Measurements from ENCODE around the gene LMBR1.
"Not testable (repeated sequence)": the region's sequence is repeated elsewhere in the genome, so short reads cannot be mapped to it uniquely, and the experiment has no call there.

Gene LMBR1

GRCh38 chr7:156892821-156893706 is at the start of gene LMBR1:
Gene LMBR1, minus strand, starts transcription at chr7:156893183. Its CDS starts 190 bp downstream, at chr7:156892993.
- DNase-seq: peak; percentile 91

GRCh38 chr7:156942708-156943090 is 49.7 kb upstream of the LMBR1 start:
- no peak for DNase-seq

GRCh38 chr7:156941393-156942182 is 48.6 kb upstream of the LMBR1 start:
- no peak for DNase-seq

GRCh38 chr7:156940421-156941122 is 47.6 kb upstream of the LMBR1 start:
- no peak for DNase-seq

- not testable (repeated sequence) for DNase-seq
Measured at GRCh38 chr7:156936766-156937165, 43.8 kb upstream of the LMBR1 start.

- no peak for DNase-seq
Measured at GRCh38 chr7:156935250-156935649, 42.3 kb upstream of the LMBR1 start.

GRCh38 chr7:156932006-156932405 is 39.0 kb upstream of the LMBR1 start:
- DNase-seq: peak; percentile 58

- DNase-seq: no peak
Measured at GRCh38 chr7:156929789-156930539, 37.0 kb upstream of the LMBR1 start.

GRCh38 chr7:156928406-156928747 is 35.4 kb upstream of the LMBR1 start:
- no peak for DNase-seq

- no peak for DNase-seq
Measured at GRCh38 chr7:156927571-156928405, 34.8 kb upstream of the LMBR1 start.

GRCh38 chr7:156925821-156926220 is 32.8 kb upstream of the LMBR1 start:
- not testable (repeated sequence) for DNase-seq

GRCh38 chr7:156922304-156922703 is 29.3 kb upstream of the LMBR1 start:
- DNase-seq: not testable (repeated sequence)

GRCh38 chr7:156920487-156921373 is 27.7 kb upstream of the LMBR1 start:
- DNase-seq: not testable (repeated sequence)

GRCh38 chr7:156920076-156920475 is 27.1 kb upstream of the LMBR1 start:
- DNase-seq: no peak

GRCh38 chr7:156919132-156919713 is 26.2 kb upstream of the LMBR1 start:
- no peak for DNase-seq

GRCh38 chr7:156918635-156919034 is 25.7 kb upstream of the LMBR1 start:
- no peak for DNase-seq

- DNase-seq: not testable (repeated sequence)
Measured at GRCh38 chr7:156909574-156910252, 16.7 kb upstream of the LMBR1 start.

GRCh38 chr7:156907656-156908055 is 14.7 kb upstream of the LMBR1 start:
- DNase-seq: no peak

GRCh38 chr7:156906200-156906649 is 13.2 kb upstream of the LMBR1 start:
- no peak for DNase-seq

All from NCI-H2227 treated with DMSO at 0.1 percent for 48 hours (cell line).